ENCODE results near the gene NCKAP5L.
A peak's percentile ranks its signal among the peaks of the same experiment; 100 is the strongest.
"Not testable (repeated sequence)": the region's sequence is repeated elsewhere in the genome, so short reads cannot be mapped to it uniquely, and the experiment has no call there.

NCKAP5L gene

GRCh38 chr12:49777341-49777740, 50.9 kb downstream of the NCKAP5L start:
- DNase-seq (ENCODE audit: low spot score), result no peak

GRCh38 chr12:49776858-49777257, 51.4 kb downstream of the NCKAP5L start:
- no peak for DNase-seq (ENCODE audit: low spot score)

GRCh38 chr12:49776413-49776812, 51.8 kb downstream of the NCKAP5L start:
- DNase-seq (ENCODE audit: low spot score), result peak; percentile 83

- DNase-seq (ENCODE audit: low spot score), result not testable (repeated sequence)
Measured at GRCh38 chr12:49773102-49773501, 55.1 kb downstream of the NCKAP5L start.

GRCh38 chr12:49767333-49767732, 60.9 kb downstream of the NCKAP5L start:
- no peak for DNase-seq (ENCODE audit: low spot score)

- DNase-seq (ENCODE audit: low spot score), result no peak
Measured at GRCh38 chr12:49766115-49766455, 62.1 kb downstream of the NCKAP5L start.

- no peak for DNase-seq (ENCODE audit: low spot score)
Measured at GRCh38 chr12:49764126-49764525, 64.1 kb downstream of the NCKAP5L start.

GRCh38 chr12:49763006-49763591, 65.1 kb downstream of the NCKAP5L start:
- DNase-seq (ENCODE audit: low spot score), result peak; percentile 84

GRCh38 chr12:49762468-49762847, 65.8 kb downstream of the NCKAP5L start:
- no peak for DNase-seq (ENCODE audit: low spot score)

GRCh38 chr12:49761677-49762467, 66.3 kb downstream of the NCKAP5L start:
- no peak for DNase-seq (ENCODE audit: low spot score)

- no peak for DNase-seq (ENCODE audit: low spot score)
Measured at GRCh38 chr12:49750996-49751393, 77.2 kb downstream of the NCKAP5L start.

- no peak for DNase-seq (ENCODE audit: low spot score)
Measured at GRCh38 chr12:49750027-49750995, 77.9 kb downstream of the NCKAP5L start.

- no peak for DNase-seq (ENCODE audit: low spot score)
Measured at GRCh38 chr12:49748800-49749199, 79.4 kb downstream of the NCKAP5L start.

- DNase-seq (ENCODE audit: low spot score), result no peak
Measured at GRCh38 chr12:49748306-49748705, 79.9 kb downstream of the NCKAP5L start.

- DNase-seq (ENCODE audit: low spot score), result no peak
Measured at GRCh38 chr12:49744363-49744885, 83.8 kb downstream of the NCKAP5L start.

- DNase-seq (ENCODE audit: low spot score), result peak; percentile 88
Measured at GRCh38 chr12:49741882-49742620, 86.2 kb downstream of the NCKAP5L start.
